Esophagus squamous epithelium (tissue), 4 donors: ENCODE data around the gene GLI2.

Experiments
- POLR2A ChIP-seq, 4 donors: fragments of 450-650 bp; IDR thresholded peaks; one replicate each; pipeline ENCODE4 v1.6.1; 2017; ENCODE audit warnings: antibody characterized with exemption in 4 of 4, mild to moderate bottlenecking in 4 of 4, moderate library complexity in 3 of 4
- TF ChIP-seq, protein P1 (sequence below), 6 experiments: fragments of 450-650 bp in 4 of 6; fragments of 200-600 bp in 2 of 6; sonication (generic) in 2 of 6; IDR thresholded peaks; one replicate each; pipeline ENCODE4 v1.5.1; 2016 to 2019; ENCODE audit warnings: antibody characterized with exemption in 6 of 6, mild to moderate bottlenecking in 4 of 6, moderate library complexity in 4 of 6

DNA sequence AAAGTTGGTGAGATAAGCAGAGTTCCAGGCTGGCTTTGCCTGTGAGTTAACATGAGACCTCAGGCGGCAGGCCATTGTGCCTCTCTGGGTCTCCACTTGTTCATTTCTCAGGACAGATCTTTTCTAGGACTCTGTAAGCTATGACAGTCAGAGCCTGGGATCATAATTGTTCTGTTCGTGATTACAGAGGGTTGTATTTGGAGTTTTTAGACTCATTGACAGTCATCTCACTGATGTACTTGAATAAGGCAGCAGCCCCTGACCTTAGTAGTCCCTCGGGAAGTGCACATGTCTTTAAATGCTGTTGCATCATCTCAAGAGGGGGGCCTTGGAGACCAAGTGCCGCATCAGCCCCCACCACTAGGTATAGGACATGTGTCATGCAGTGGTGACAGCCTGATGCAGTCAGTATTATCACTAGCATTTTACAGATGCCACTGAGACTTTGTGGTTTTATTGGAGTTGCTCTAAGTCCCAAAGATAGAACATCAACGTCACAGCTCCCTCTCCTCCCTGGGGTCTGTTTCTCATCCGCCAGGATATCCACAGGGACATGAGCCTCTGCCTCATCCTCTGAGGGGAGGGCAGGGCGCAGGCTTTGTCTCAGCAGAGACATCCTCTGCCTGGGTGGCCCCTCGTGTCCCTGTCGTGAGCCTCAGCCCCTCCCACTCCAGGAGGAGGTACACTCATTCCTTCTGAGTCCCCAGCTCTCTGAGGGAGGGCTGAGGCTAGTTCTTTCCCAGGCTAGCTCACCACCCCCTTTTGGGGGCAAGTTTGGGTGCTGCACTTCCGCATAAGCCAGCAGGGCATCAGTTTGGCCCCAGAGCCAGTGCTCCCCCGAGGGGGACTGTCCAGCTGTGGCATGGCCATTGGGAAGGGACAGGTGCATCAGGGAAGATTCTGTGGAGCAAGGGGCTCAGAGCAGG is 14.1 kb downstream of the GLI2 start:
- no peak for TF ChIP-seq POLR2A (IDR thresholded peaks at IDR 0.05)
- TF ChIP-seq, protein P1, sequence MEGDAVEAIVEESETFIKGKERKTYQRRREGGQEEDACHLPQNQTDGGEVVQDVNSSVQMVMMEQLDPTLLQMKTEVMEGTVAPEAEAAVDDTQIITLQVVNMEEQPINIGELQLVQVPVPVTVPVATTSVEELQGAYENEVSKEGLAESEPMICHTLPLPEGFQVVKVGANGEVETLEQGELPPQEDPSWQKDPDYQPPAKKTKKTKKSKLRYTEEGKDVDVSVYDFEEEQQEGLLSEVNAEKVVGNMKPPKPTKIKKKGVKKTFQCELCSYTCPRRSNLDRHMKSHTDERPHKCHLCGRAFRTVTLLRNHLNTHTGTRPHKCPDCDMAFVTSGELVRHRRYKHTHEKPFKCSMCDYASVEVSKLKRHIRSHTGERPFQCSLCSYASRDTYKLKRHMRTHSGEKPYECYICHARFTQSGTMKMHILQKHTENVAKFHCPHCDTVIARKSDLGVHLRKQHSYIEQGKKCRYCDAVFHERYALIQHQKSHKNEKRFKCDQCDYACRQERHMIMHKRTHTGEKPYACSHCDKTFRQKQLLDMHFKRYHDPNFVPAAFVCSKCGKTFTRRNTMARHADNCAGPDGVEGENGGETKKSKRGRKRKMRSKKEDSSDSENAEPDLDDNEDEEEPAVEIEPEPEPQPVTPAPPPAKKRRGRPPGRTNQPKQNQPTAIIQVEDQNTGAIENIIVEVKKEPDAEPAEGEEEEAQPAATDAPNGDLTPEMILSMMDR (IDR thresholded peaks at IDR 0.05) = no peak
